Endothelial cell of hepatic sinusoid (primary cell): ENCODE data around the gene ATP8B4.

Source experiments
- in situ Hi-C: cut with HindIII; loops from 2 replicates; pipeline ENCODE4 v1.10.0; 2017; ENCODE audit warnings: low sequenced_read_pairs

Gene ATP8B4

DNA sequence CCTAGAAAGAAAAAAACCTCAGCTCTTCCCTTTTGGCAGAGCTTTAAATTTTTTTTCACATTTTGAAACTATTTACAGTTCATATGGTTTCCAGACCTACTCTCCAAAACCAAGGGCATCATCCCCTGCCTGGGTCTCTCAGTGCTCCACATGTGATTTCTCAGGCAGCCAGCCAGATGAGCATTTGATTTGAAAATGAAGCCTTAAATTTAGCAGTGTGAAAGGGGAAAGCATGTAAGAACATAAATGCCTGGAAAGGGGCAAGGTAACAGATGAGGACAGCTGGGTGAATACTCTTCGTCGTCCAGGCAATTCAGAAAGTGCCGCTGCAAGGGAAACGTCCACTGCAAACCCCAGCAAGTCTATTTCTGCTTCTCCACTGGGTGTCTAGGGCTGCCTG, 94.8 kb downstream of the ATP8B4 start:
- in situ Hi-C loops: loop anchor here (25.0 kb wide), 1 partner anchor 787 kb away; no protein-coding TSS in a partner anchor

DNA sequence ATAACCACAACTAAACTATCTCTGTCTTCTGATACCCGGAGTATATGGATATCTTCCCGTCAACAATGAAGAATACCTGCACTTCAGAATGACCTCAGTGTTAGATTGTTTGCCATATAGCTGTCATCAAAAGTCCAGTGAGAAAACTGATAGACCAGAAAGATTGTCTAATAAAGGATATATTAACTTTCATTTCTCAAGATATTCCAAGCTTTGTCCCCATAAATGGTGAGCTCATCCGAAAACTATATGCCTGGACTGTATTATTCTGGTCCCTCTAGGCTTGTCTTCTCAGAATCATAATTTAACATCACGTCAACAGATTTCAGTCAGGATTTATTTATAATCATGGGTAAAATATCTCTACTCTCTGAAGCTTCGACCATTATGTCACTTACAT, 100.5 kb downstream of the ATP8B4 start:
- in situ Hi-C loops: loop anchor here (25.0 kb wide), 1 partner anchor 781 kb away; no protein-coding TSS in a partner anchor

GRCh38 chr15:50017522-50017921, 101.5 kb downstream of the ATP8B4 start:
- in situ Hi-C loops: loop anchor here (25.0 kb wide), 1 partner anchor 780 kb away; no protein-coding TSS in a partner anchor

DNA sequence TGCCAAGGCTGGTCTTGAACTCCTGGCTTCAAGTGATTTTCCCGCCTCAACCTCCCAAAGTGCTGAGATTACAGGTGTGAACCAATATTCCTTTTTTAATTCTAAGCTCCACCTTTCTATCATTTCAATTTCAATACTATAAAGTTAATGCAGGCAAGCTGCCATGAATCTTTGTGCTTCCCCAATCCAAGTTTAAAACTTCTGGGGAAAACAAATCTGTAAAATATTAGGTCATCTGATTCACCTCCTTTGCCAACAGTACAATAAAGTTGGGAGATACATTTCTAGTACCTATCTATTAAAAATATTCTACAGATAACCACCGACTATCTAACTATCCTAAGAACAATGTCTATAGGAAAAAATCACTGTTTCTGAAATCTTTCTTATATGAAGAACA, 102.1 kb downstream of the ATP8B4 start:
- in situ Hi-C loops: loop anchor here (25.0 kb wide), 1 partner anchor 780 kb away; no protein-coding TSS in a partner anchor

- in situ Hi-C loops: loop anchor here (25.0 kb wide), 1 partner anchor 775 kb away; no protein-coding TSS in a partner anchor
Observed at GRCh38 chr15:50012790-50013189, 106.2 kb downstream of the ATP8B4 start.

- in situ Hi-C loops: loop anchor here (25.0 kb wide), 1 partner anchor 772 kb away; no protein-coding TSS in a partner anchor
Observed at GRCh38 chr15:50009634-50010033, 109.4 kb downstream of the ATP8B4 start.

- in situ Hi-C loops: loop anchor here (25.0 kb wide), 1 partner anchor 767 kb away; no protein-coding TSS in a partner anchor
Observed at GRCh38 chr15:50003786-50004334, 115.2 kb downstream of the ATP8B4 start.

DNA sequence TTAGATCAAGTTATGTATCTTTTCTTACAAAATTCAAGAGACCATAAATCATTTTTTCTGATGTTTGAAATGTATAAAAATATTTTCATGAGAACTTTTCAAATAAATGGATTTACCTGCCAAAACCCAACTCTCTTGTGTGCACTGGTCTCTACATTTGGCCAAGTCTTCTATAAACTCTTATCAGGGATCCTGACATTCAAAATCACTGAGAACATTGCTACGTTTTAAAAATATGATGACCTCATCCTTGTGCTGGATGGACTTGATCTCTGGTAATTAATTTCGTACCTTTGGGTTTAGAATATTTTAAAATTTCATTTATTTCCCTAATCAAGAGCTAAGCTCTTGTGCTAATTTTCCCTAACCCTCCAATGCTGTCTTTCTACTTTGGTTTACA, 127.4 kb downstream of the ATP8B4 start:
- in situ Hi-C loops: no loop called here

DNA sequence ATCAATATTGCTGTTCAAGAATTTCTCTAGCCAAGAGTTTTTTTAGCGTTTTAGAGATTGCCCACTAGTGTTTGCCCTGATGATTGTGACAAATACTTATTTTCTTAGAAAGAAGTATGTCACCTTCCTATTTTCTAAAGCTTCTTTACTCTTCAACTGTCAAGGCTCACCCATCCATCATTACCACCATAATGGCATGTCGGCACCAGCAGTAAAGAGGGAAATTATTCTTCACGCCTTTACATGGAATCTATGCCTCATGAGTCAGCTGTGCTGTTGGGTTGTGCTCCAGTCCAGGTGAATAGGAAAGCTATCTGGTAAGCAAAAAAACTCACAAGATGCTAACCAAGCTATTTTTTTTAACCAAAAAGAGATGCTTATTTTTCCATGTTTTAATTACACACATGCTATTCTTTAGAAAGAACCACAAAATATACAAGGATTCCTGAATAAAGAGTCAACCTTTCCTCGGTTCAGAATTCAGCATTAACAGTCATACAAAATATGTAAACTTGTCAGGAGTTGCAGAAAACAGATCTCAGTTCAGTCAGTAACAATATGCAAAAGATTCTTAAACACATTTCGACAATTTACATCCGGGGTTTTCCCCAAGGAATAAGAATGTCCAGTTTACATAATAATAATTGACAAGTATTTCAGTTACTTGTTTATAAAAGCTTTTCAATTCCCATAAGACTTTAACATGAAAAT, 128.0 kb downstream of the ATP8B4 start:
- in situ Hi-C loops: no loop called here

- in situ Hi-C loops: no loop called here
Observed at GRCh38 chr15:49989498-49989897, 129.5 kb downstream of the ATP8B4 start.

DNA sequence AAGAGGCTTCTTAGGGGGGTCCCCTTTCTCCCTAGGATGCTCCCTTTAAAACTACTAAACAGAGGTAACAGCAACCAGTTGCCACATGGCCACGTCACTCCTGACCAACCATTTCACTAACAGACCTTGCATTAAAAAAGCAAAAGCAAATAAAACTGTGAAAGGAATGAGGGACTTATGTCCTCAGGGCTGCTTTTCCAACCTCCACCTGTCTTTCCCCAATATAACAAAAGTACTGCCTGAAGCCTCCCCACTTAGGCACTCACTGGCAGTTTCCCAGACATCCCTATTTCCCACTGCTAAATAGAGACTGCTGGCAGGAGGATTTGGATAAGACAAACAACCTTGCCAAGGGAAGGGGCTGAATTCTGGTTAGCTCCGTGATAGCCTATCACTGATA, 130.3 kb downstream of the ATP8B4 start:
- in situ Hi-C loops: no loop called here

DNA sequence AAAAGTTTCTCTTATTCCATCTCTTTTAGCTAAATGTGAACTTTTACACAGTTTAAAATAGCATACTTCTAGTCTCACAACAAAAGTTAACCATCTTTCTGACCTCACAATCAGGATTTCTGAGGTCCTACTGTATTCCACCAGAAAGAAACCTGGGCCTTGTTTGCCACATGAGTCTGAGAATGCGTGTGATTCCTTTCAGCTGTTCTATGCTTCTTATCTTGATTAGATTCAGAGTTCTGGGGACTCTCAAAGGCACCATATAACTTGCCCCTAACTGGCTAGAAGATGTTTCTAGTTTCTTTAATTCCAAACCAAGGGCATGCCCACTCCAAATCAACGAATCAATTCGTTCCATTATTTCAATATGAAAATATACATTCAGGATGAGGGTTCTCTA, 131.1 kb downstream of the ATP8B4 start:
- in situ Hi-C loops: no loop called here

GRCh38 chr15:49987198-49987785, 131.7 kb downstream of the ATP8B4 start:
- in situ Hi-C loops: no loop called here

DNA sequence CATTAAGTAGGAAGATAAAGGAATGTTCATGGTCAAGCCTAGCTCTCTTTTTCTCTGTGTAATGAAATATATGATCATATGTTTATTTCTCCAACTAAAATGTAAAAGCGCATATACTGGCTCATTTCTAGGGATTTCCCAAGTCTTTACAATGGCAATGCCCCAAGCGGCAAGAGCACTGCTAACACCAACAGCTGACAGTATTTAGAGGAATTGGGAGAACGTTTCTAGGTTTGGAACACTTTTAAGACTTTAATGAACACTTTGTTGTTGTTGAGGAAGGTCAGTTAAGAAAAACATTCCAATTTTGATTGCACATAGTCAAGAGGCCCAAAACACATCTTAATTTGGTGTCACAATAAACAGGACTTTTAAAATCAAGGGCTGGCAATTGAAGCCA, 132.7 kb downstream of the ATP8B4 start:
- in situ Hi-C loops: no loop called here

GRCh38 chr15:49985463-49985862, 133.6 kb downstream of the ATP8B4 start:
- in situ Hi-C loops: no loop called here

DNA sequence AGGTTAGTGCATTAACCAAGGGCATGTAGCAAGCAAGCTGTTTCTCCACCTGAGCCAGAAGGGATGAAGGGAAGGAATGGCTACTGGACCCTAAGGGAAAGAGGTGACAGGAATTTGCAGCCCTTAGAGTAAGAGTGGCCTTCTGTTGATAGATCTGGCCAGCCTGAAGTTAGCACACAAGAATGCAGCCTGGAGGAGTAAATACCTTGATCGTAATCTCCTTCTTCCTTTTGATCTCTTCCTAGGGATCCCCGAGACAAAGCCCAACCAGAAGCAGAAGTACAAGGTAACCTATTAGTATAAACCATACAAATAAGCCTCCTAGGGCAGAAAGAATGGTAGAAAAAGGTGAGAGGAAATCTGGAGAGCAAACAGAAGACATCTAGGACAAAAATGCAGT, 134.6 kb downstream of the ATP8B4 start:
- in situ Hi-C loops: no loop called here

GRCh38 chr15:49982584-49982983, 136.4 kb downstream of the ATP8B4 start:
- in situ Hi-C loops: no loop called here

- in situ Hi-C loops: no loop called here
Observed at GRCh38 chr15:49979705-49980382, 139.2 kb downstream of the ATP8B4 start.

- in situ Hi-C loops: no loop called here
Observed at GRCh38 chr15:49978121-49978520, 140.9 kb downstream of the ATP8B4 start.

DNA sequence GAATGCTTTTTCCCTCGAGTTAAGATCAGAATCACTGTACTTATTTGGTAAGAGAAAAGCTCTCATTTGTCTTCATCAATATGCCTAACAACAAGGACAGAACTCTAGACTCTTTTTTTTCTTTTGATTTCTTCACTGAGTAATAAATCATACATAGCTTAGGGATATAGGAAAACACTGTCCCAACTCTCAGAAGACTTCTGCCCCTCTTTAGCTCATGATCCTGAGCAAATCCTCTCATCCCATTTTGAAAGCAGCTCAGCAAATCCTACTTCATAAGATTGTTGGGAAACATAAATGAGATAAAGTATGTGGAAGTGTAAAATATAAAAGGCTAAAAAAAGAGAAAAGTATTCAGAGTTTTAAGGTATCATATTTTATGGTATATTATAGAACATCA, 141.7 kb downstream of the ATP8B4 start:
- in situ Hi-C loops: no loop called here

DNA sequence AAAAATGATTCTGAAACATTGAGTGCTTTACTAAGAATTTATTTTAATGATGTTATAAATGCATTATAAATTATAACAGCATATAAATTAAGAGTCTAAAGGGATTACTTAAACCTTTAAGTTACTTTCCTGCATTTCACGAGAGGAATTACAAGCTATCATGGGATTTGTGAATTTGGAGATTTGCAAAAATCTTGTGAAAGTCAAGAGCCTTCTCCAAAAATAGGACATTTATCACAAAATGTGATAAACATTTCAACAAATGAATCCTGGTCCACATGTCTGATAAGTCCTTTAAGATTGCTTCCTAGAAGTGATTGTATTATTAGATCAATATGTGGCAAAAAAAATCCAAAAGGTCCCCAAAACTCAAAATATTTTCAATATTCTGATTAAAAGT, 154.5 kb downstream of the ATP8B4 start:
- in situ Hi-C loops: no loop called here
